GM12872 (cell line): Measurements from ENCODE around the gene ZC3H12C.

ENCODE experiments used
- CTCF ChIP-seq: IDR thresholded peaks from 3 replicates; pipeline ENCODE4 v1.5.1; 2011; ENCODE audit warnings: low read depth, mild to moderate bottlenecking, low read length, moderate library complexity; ENCODE audit not compliant: insufficient read depth

Gene ZC3H12C

GRCh38 chr11:110094298-110095285 lies 1.4 kb downstream of the ZC3H12C start:
- no peak for TF ChIP-seq CTCF

DNA sequence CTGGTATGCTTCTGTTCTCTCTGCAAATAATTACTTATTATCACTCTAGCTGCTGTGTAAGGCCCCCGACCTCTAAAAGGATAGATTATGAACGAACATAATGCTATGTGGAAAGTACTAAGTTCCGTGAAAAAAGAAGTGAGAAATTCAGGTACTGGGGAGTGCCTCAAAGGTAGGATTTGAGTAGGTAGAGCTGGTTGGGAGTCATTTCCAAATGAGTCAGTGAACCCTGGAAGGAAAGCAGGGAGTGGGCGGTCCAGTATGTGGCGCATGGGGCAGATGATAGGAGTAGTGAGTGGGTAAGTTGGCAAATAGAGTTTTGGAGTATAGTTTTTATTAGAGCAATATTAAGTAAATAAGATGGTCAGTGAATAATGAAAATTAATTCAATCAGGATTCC lies 2.4 kb downstream of the ZC3H12C start:
- no peak for TF ChIP-seq CTCF

DNA sequence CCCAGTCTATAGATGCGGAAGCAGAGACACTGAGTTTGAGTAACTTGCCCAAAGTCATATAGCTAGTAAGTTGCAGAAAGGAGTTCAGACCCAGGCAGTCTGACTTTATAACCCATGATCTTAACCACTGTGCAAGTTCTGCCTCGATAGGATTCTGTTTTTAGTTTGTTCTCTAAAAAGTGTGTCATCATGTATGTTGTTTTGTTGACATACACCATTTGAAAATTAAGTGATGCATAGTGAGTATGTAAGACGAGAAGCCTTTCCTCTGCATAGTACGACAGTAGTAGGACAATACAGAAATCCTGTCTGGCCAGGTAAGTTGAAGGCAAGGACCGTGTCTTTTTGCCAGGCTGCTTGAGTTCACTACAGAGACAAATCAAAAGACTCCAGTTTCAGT lies 3.3 kb downstream of the ZC3H12C start:
- TF ChIP-seq CTCF: no peak

- no peak for TF ChIP-seq CTCF
Observed at GRCh38 chr11:110097459-110098012, 4.3 kb downstream of the ZC3H12C start.

- no peak for TF ChIP-seq CTCF
Observed at GRCh38 chr11:110098645-110099044, 5.5 kb downstream of the ZC3H12C start.

DNA sequence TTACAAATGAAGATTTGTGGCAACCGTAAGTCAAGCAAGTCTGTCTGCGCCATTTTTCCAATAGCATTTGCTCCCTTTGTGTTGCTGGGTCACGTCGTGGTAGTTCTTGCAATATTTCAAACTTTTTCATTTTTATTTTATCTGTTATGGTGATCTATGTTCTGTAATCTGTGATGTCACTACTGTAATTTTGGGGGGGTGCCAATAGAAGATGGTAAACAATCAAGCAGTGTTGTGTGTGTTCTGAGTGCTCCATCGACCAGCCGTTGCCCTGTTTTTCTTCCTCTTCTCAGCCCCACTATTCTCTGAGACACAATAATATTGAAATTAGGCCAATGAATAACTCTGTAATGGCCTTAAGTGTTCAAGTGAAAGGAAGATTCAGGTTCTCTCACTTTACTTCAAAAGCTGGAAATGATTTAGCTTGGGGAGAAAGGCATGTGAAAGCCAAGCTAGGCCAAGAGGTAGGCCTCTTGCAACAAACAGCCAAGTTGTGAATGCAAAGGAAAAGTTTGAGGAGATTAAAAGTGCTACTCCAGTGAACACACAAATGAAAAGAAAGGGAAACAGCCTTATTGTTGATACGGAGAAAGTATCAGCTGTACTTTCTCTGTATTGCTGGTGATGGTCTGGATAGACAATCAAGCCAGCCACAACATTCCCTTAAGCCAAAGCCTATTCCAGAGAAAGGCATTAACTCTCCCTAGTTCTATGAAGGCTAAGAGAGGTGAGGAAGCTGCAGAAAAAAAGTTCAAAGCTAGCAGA lies 7.5 kb downstream of the ZC3H12C start:
- no peak for TF ChIP-seq CTCF

DNA sequence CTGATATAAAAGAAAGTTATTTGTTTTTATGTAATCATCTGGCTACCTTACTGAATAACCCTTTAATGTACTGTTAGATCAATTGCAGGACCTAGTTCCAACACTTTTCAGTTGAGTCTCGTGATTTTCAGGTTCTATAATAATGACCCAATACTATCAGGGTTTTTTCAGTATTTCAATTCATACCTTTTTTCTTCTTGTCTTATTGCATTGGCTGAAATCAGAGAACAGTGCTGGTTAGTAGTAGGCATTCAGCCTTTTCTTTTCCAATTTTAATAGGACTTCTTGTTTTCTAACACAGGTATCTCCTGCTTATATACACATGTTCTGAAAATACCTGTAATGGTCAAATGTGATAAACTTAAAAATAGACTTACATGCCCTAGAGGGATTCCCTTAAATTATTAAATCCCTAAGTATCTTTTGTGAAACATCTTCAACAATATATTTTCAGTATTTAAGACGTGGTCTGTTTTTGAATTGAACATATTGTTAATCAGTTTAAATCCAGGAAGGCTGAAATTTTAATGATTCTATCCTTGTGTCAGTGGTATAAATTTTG lies 13.6 kb downstream of the ZC3H12C start:
- no peak for TF ChIP-seq CTCF
